ENCODE results near the gene TNRC18. TPM values are rescaled to one million over a fixed set of nuclear protein-coding genes. Genes with fewer than 3 reads are reported as not detected.

The TNRC18 gene
- total and polyA plus RNA-seq, 2 of the 8 experiments (the other 6 are each of a cell fraction or from before 2014, with no cell fraction given): 1.7 to 8.6 TPM

- H3K4ac ChIP-seq (replicated peaks; ENCODE audit: insufficient read length, low read depth, low read length): no peak overlapping the region
- no peak overlapping the region for H2AFZ ChIP-seq (ENCODE audit: low read length)
- CTCF ChIA-PET (ENCODE audit: partially characterized antibody): interaction anchor here (0.6 to 2.9 kb wide), 5 partner anchors 11 to 36 kb away, joined by 3 to 9 read pairs (median 4); no protein-coding TSS in a partner anchor
- peak overlapping the region; percentile 81; the same call in 1 of the 2 replicates for H2BK5ac ChIP-seq (ENCODE audit: low read depth, low read length)
- no peak overlapping the region for H4K5ac ChIP-seq (ENCODE audit: insufficient read length, low read depth, low read length)
- no peak for FAIRE-seq
- H3K27ac ChIP-seq (ENCODE audit: low read depth, low read length): no peak overlapping the region
- H2BK12ac ChIP-seq (ENCODE audit: low read depth, low read length): peak overlapping the region; percentile 97; the same call in 1 of the 2 replicates
- no peak overlapping the region for H4K91ac ChIP-seq (replicated peaks; ENCODE audit: insufficient read length, low read length)
- no peak overlapping the region for H3K23ac ChIP-seq (ENCODE audit: insufficient read length)
- peaks cover 28% of the 10 kb centered on the region; the same call in 1 of the 2 replicates for H3K23me2 ChIP-seq (ENCODE audit: low read depth, low read length)
- H3K9ac ChIP-seq (replicated peaks in 1 of 4; ENCODE audit: extremely low read depth in 1 of 4, low read depth in 3 of 4, low read length in 3 of 4): no peak overlapping the region
- H3K14ac ChIP-seq (ENCODE audit: insufficient read length): no peak overlapping the region
- POLR2A ChIA-PET (ENCODE audit: partially characterized antibody): interaction anchor here (1.7 kb wide), 1 partner anchor 9 kb away, joined by 5 read pairs; no protein-coding TSS in a partner anchor
- no peak overlapping the region for H4K8ac ChIP-seq (ENCODE audit: extremely low read depth, insufficient read depth, low read length)
- H3K79me1 ChIP-seq (ENCODE audit: low read depth, low read length): no peaks in the 10 kb centered on the region; the same call in 1 of the 2 replicates
- H3K18ac ChIP-seq (ENCODE audit: extremely low read depth, low read length): no peak overlapping the region; the same call in 1 of the 2 replicates
- WGBS, 2 experiments (ENCODE audit: extremely low coverage in 1 of 2, insufficient coverage in 1 of 2, insufficient read length in 1 of 2, insufficient replicate concordance in 2 of 2, low coverage in 1 of 2, low lambda C conversion rate in 2 of 2, missing lambda C conversion rate in 1 of 2): 84% methylated on average over 4 of the region's 4 CpGs; no CpG with 5 or more reads in 1 of the 2 experiments
- H3K4me1 ChIP-seq (replicated peaks in 1 of 4; ENCODE audit: control insufficient read depth in 3 of 4, insufficient read depth in 4 of 4, low read length in 3 of 4): peaks cover 0 to 22% (median 15%) of the 10 kb centered on the region in 4 experiments; a peak in 6 of 7 replicates
- H2BK15ac ChIP-seq (ENCODE audit: low read length): no peak overlapping the region
- H2BK120ac ChIP-seq (replicated peaks; ENCODE audit: low read depth, low read length): no peak overlapping the region
- H3K9me3 ChIP-seq (ENCODE audit: insufficient read depth in 2 of 2, low read depth in 1 of 2, low read length in 1 of 2): peaks cover 0 to 4% of the 10 kb centered on the region in 2 experiments; a peak in 1 of 4 replicates
- H2AK5ac ChIP-seq (ENCODE audit: low read depth, low read length): peak overlapping the region; percentile 99
- H2BK20ac ChIP-seq (ENCODE audit: low read length): no peak overlapping the region
- no peak overlapping the region for H3K4me3 ChIP-seq (ENCODE audit: extremely low read depth in 1 of 4, insufficient read depth in 2 of 4, low read depth in 3 of 4, low read length in 4 of 4)
- H3K36me3 ChIP-seq (ENCODE audit: control insufficient read depth in 2 of 4, insufficient read depth in 4 of 4, low read length in 3 of 4): no peaks in the 10 kb centered on the region
- H3K27me3 ChIP-seq (replicated peaks in 1 of 4; ENCODE audit: control insufficient read depth in 3 of 4, extremely low read depth in 1 of 4, insufficient read depth in 3 of 4, low read length in 3 of 4): peaks cover 16 to 45% (median 36%) of the 10 kb centered on the region in 4 experiments
- H4K20me1 ChIP-seq (replicated peaks in 1 of 2; ENCODE audit: control insufficient read depth in 1 of 2, insufficient read depth in 2 of 2, low read length in 2 of 2): peaks cover 2 to 9% of the 10 kb centered on the region in 2 experiments
- no peak for DNase-seq (ENCODE audit: low read depth in 1 of 2, low spot score in 2 of 2)
- no peak overlapping the region for H3K4me2 ChIP-seq (ENCODE audit: insufficient read depth in 1 of 2, low read depth in 2 of 2, low read length in 2 of 2)
- peak overlapping the region; percentile 46 for H3K56ac ChIP-seq (replicated peaks; ENCODE audit: insufficient read length, low read depth, low read length)
- no peaks in the 10 kb centered on the region for H3K79me2 ChIP-seq (ENCODE audit: control insufficient read depth in 1 of 2, insufficient read depth in 2 of 2, low read length in 2 of 2)
- TF ChIP-seq SUZ12 (IDR thresholded peaks at IDR 0.05; ENCODE audit: low read length) (no peak), NRF1 (IDR thresholded peaks at IDR 0.05; ENCODE audit: low read depth, low read length) (no peak), SIX5 (IDR thresholded peaks at IDR 0.05; ENCODE audit: low read depth, low read length) (no peak), HDAC6 (IDR thresholded peaks at IDR 0.05; ENCODE audit: low read depth, low read length) (no peak), CHD1 (IDR thresholded peaks at IDR 0.05; ENCODE audit: low read depth, low read length) (no peak), SIRT6 (IDR thresholded peaks at IDR 0.05; ENCODE audit: low read length) (no peak), TAF1 (IDR thresholded peaks at IDR 0.05; ENCODE audit: low read depth, low read length) (no peak), PHF8 (conservative IDR thresholded peaks at IDR 0.05; ENCODE audit: low read depth, low read length) (no peak), BACH1 (IDR thresholded peaks at IDR 0.05; ENCODE audit: low read length) (no peak)
Observed at GRCh38 chr7:5431560-5432015, 8.0 kb upstream of the TNRC18 start.
